Calu3 (cell line): ENCODE results near the gene DPPA4. TPM values are rescaled to one million over a fixed set of nuclear protein-coding genes. Genes with fewer than 3 reads are reported as not detected.
"Not testable (repeated sequence)": the region's sequence is repeated elsewhere in the genome, so short reads cannot be mapped to it uniquely, and the experiment has no call there.

ENCODE experiments used
- BruUV-seq: library from RNA; stranded (reverse); fragments of 400-500 nt; replicated peaks from 2 replicates; lab custom pipeline; 2021; lab: Mats Ljungman, UMichigan
- CTCF ChIA-PET: fragments of 300-600 bp; sonication (Branson Sonifier 250); formaldehyde crosslinking; loops from one replicate; lab custom pipeline; 2022; ENCODE audit warnings: antibody characterized with exemption; lab: Charles Lee
- DNase-seq: peaks from one replicate; pipeline ENCODE4 v3.0.0; 2022
- H3K27ac Mint-ChIP-seq: one replicate; pipeline ENCODE4 v1.8.0; 2022; ENCODE audit warnings: mixed read lengths; ENCODE audit not compliant: unreplicated experiment
- H3K27me3 Mint-ChIP-seq: one replicate; pipeline ENCODE4 v1.8.0; 2022; ENCODE audit warnings: mixed read lengths; ENCODE audit not compliant: unreplicated experiment
- H3K36me3 Mint-ChIP-seq: one replicate; pipeline ENCODE4 v1.8.0; 2022; ENCODE audit warnings: mild to moderate bottlenecking, moderate library complexity, mixed read lengths; ENCODE audit not compliant: insufficient read depth, unreplicated experiment
- H3K4me1 Mint-ChIP-seq: one replicate; pipeline ENCODE4 v1.8.0; 2022; ENCODE audit warnings: mild to moderate bottlenecking, low read depth, mixed read lengths; ENCODE audit not compliant: unreplicated experiment
- H3K4me3 Mint-ChIP-seq: one replicate; pipeline ENCODE4 v1.8.0; 2022; ENCODE audit warnings: mild to moderate bottlenecking, low read depth, moderate library complexity, mixed read lengths; ENCODE audit not compliant: unreplicated experiment
- H3K9me3 Mint-ChIP-seq: one replicate; pipeline ENCODE4 v1.8.0; 2022; ENCODE audit warnings: low read depth, mixed read lengths; ENCODE audit not compliant: unreplicated experiment
- intact Hi-C: fragments of 100-400 bp; cut with micrococcal nuclease; formaldehyde crosslinking; loops from one replicate; pipeline ENCODE4 v1.10.0; 2022; ENCODE audit not compliant: unreplicated experiment
- total RNA-seq: library from RNA; stranded (reverse); gene quantifications from 2 replicates; pipeline ENCODE4 v1.2.3, GENCODE V29; 2022
- TF ChIP-seq, protein P1 (sequence below): fragments of 200-600 bp; IDR thresholded peaks from one replicate; pipeline ENCODE4 v1.8.0; 2022; ENCODE audit warnings: antibody characterized with exemption; ENCODE audit not compliant: unreplicated experiment

Gene DPPA4
- total RNA-seq, 1 experiment from 2014 or later: not detected

GRCh38 chr3:109369510-109369909, 32.2 kb upstream of the DPPA4 start:
- intact Hi-C loops: no loop called here
- no TSS peak for BruUV-seq
- no peak for DNase-seq

DNA sequence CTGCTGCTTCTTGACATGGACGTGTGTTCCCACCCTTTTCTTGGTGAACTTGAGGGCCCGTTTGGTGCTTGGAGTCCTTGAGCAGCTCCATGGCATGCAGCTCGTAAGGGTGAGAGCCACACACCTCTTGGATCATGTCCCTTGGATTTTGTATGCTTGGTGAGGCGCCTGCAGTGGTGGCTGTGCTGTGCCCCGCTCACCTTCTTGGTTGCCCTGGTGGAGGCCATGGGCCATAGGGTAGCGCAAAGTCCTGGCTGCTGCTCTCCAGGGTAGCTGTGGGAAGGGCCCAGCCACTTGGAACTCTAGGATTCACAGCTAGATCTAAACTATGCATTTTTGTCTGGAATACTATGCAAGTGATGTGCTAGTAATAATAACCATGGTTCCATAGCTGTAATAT, 26.7 kb upstream of the DPPA4 start:
- H3K27ac Mint-ChIP-seq: no peak overlapping the region
- CTCF ChIA-PET: interaction anchor here (0.6 to 0.7 kb wide), 2 partner anchors 80 to 1725 kb away, joined by 3 read pairs; no protein-coding TSS in a partner anchor
- no TSS peak for BruUV-seq
- DNase-seq: no peak
- peaks cover 14% of the 10 kb centered on the region for H3K4me1 Mint-ChIP-seq
- H3K36me3 Mint-ChIP-seq: no peaks in the 10 kb centered on the region
- no peaks in the 10 kb centered on the region for H3K27me3 Mint-ChIP-seq
- intact Hi-C loops: no loop called here
- TF ChIP-seq, protein P1, sequence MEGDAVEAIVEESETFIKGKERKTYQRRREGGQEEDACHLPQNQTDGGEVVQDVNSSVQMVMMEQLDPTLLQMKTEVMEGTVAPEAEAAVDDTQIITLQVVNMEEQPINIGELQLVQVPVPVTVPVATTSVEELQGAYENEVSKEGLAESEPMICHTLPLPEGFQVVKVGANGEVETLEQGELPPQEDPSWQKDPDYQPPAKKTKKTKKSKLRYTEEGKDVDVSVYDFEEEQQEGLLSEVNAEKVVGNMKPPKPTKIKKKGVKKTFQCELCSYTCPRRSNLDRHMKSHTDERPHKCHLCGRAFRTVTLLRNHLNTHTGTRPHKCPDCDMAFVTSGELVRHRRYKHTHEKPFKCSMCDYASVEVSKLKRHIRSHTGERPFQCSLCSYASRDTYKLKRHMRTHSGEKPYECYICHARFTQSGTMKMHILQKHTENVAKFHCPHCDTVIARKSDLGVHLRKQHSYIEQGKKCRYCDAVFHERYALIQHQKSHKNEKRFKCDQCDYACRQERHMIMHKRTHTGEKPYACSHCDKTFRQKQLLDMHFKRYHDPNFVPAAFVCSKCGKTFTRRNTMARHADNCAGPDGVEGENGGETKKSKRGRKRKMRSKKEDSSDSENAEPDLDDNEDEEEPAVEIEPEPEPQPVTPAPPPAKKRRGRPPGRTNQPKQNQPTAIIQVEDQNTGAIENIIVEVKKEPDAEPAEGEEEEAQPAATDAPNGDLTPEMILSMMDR: no peak
- H3K4me3 Mint-ChIP-seq: no peak overlapping the region
- no peaks in the 10 kb centered on the region for H3K9me3 Mint-ChIP-seq

More at GRCh38 chr3:109369510-109369909, 32.2 kb upstream of the DPPA4 start:
- no peaks in the 10 kb centered on the region for H3K4me1 Mint-ChIP-seq
- TF ChIP-seq, protein P1: no peak
- no peaks in the 10 kb centered on the region for H3K9me3 Mint-ChIP-seq
- no peak overlapping the region for H3K27ac Mint-ChIP-seq
- H3K36me3 Mint-ChIP-seq: no peaks in the 10 kb centered on the region
- no peaks in the 10 kb centered on the region for H3K27me3 Mint-ChIP-seq
- CTCF ChIA-PET: no interaction called here
- no peak overlapping the region for H3K4me3 Mint-ChIP-seq

DNA sequence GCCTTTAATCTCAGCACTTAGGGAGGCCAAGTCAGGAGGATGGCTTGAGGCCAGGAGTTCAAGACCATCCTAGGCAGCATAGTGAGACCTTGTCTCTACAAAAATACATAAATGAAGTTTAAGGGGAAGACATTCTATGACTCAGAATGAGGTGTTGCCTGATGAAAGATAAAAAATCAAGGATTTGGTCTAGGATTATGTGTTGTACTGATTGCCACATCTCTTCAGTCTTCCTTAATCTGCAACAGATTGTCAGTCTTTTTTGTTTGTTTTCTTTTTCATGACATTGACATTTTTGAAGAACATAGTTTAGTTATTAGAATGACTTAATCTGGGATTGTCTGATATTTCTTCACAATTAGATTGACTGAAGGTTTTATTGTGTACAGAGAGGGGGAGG, 26.3 kb upstream of the DPPA4 start:
- intact Hi-C loops: no loop called here
- no peak overlapping the region for H3K27ac Mint-ChIP-seq
- no peaks in the 10 kb centered on the region for H3K27me3 Mint-ChIP-seq
- no TSS peak for BruUV-seq
- H3K4me3 Mint-ChIP-seq: no peak overlapping the region
- no peak for DNase-seq
- TF ChIP-seq, protein P1: no peak
- no peaks in the 10 kb centered on the region for H3K36me3 Mint-ChIP-seq
- CTCF ChIA-PET: interaction anchor here (0.6 kb wide), 1 partner anchor 1725 kb away, joined by 3 read pairs; no protein-coding TSS in a partner anchor
- peaks cover 14% of the 10 kb centered on the region for H3K4me1 Mint-ChIP-seq
- no peaks in the 10 kb centered on the region for H3K9me3 Mint-ChIP-seq

- intact Hi-C loops: no loop called here
Measured at GRCh38 chr3:109362823-109363222, 25.5 kb upstream of the DPPA4 start.

GRCh38 chr3:109358809-109359208, 21.5 kb upstream of the DPPA4 start:
- intact Hi-C loops, H3K36me3 Mint-ChIP-seq, DNase-seq, H3K4me3 Mint-ChIP-seq, H3K27me3 Mint-ChIP-seq, H3K9me3 Mint-ChIP-seq, H3K27ac Mint-ChIP-seq, BruUV-seq: not testable (repeated sequence)
- CTCF ChIA-PET: interaction anchor here (0.7 kb wide), 1 partner anchor 129 kb away, joined by 4 read pairs; no protein-coding TSS in a partner anchor
- peaks cover 13% of the 10 kb centered on the region for H3K4me1 Mint-ChIP-seq

More at GRCh38 chr3:109362823-109363222, 25.5 kb upstream of the DPPA4 start:
- Mint-ChIP-seq H3K27me3 (no peaks in the 10 kb centered on the region), H3K4me1 (peaks cover 14% of the 10 kb centered on the region), H3K9me3 (no peaks in the 10 kb centered on the region), H3K27ac (no peak overlapping the region), H3K36me3 (no peaks in the 10 kb centered on the region), H3K4me3 (no peak overlapping the region)
- CTCF ChIA-PET: no interaction called here
- no TSS peak for BruUV-seq
- DNase-seq: no peak
- TF ChIP-seq, protein P1: no peak
